ENCODE data around the gene DGKZ.

The DGKZ gene

DNA sequence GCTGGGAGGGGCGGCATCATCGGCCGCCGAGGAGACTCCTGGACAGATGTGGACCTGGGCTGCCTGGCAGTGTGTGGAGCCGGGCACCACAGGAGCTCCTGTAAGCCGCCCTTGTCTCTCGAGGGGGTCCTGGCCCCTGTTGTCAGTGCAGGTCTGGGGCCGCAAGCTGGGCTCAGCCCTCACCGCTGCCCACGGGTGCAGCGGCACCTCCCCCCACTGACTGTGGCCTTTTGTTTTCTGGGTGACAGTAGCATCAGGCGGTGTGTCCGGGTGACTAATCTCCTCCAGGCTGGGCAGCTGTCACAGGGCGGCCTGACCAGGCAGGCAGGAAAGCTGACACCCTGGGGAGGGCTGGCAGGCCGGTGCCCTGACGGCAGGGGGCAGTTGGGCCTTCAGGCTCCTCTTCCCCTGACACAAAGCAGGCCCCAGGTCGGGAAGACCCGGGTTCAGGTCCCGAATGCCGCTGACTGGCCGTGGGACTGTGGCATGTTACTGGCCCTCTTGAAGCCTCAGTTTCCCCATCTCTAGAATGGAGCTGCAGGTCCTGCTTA lies 16.3 kb downstream of the DGKZ start:
- TF ChIP-seq, protein P1, sequence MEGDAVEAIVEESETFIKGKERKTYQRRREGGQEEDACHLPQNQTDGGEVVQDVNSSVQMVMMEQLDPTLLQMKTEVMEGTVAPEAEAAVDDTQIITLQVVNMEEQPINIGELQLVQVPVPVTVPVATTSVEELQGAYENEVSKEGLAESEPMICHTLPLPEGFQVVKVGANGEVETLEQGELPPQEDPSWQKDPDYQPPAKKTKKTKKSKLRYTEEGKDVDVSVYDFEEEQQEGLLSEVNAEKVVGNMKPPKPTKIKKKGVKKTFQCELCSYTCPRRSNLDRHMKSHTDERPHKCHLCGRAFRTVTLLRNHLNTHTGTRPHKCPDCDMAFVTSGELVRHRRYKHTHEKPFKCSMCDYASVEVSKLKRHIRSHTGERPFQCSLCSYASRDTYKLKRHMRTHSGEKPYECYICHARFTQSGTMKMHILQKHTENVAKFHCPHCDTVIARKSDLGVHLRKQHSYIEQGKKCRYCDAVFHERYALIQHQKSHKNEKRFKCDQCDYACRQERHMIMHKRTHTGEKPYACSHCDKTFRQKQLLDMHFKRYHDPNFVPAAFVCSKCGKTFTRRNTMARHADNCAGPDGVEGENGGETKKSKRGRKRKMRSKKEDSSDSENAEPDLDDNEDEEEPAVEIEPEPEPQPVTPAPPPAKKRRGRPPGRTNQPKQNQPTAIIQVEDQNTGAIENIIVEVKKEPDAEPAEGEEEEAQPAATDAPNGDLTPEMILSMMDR (IDR thresholded peaks at IDR 0.05), result no peak
- H3K9me3 Mint-ChIP-seq, result no peaks in the 10 kb centered on the region
- H3K27me3 Mint-ChIP-seq (ENCODE audit: low read depth, poor library complexity), result peaks cover 4% of the 10 kb centered on the region
- peaks cover 71% of the 10 kb centered on the region for H3K4me1 Mint-ChIP-seq
- DNase-seq, result no peak
- H3K27ac Mint-ChIP-seq, result no peak overlapping the region
- no peak overlapping the region for H3K4me3 Mint-ChIP-seq
- H3K36me3 Mint-ChIP-seq (ENCODE audit: low read depth), result peaks cover 3% of the 10 kb centered on the region

DNA sequence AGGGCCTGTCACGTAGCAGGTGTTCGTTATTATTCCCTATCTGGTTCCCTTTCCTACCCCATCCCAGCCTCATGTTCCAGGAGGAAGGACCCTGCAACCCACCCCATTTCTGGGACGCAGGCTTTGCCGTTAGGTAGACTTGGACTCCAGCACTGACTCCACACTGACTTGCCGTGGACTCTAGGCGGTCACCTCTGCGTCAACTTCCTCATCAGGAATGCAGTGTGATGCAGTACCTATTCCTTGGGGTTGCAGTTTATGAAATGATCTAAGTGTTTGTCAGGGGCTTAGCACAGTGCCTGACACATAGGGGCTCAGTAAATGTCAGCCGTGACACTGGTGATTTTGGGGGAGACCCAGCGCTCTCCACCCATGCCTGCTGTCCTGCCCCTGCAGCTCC lies 16.8 kb downstream of the DGKZ start:
- DNase-seq, result no peak
- Mint-ChIP-seq H3K27ac (no peak overlapping the region), H3K4me3 (no peak overlapping the region), H3K9me3 (no peaks in the 10 kb centered on the region), H3K4me1 (peaks cover 76% of the 10 kb centered on the region), H3K27me3 (ENCODE audit: low read depth, poor library complexity) (peaks cover 4% of the 10 kb centered on the region), H3K36me3 (ENCODE audit: low read depth) (peaks cover 5% of the 10 kb centered on the region)
- TF ChIP-seq, protein P1 (IDR thresholded peaks at IDR 0.05), result no peak

DNA sequence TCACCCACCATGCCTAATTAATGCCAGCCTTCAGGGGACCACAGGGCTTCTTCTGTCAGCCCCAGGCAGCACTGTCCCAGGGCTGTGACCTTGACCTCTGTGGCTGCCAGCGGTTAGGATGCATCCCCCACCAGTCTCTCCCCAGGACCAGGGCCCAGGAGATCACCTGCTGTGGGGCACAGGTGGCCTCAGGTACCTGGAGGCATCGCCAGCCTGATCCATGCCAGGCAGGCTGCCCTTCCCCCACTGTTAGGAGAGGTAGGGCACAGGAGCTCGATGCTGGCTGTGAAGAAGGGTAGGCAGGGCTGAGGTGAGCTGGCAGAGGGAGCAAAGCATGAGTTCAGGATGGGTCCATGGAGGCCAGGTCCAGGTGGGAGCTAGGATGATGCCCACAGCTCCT lies 17.5 kb downstream of the DGKZ start:
- no peak for DNase-seq
- Mint-ChIP-seq H3K36me3 (ENCODE audit: low read depth) (peaks cover 5% of the 10 kb centered on the region), H3K27me3 (ENCODE audit: low read depth, poor library complexity) (peaks cover 4% of the 10 kb centered on the region), H3K4me3 (peak overlapping the region; percentile 32), H3K4me1 (peaks cover 83% of the 10 kb centered on the region), H3K9me3 (no peaks in the 10 kb centered on the region), H3K27ac (peak overlapping the region; percentile 86)
- TF ChIP-seq, protein P1 (IDR thresholded peaks at IDR 0.05), result no peak

DNA sequence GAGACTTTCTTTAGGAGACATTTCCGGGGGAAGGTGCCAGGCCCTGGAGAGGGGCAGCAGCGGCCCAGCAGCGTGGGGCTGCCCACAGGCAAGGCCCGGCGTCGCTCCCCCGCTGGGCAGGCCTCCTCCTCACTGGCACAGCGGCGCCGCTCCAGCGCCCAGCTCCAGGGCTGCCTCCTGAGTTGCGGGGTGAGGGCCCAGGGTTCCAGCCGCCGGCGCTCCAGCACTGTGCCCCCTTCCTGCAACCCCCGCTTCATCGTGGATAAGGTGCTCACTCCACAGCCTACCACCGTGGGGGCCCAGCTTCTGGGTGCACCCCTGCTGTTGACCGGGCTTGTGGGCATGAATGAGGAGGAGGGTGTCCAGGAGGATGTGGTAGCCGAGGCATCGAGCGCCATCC lies 19.0 kb downstream of the DGKZ start:
- DNase-seq, result no peak
- Mint-ChIP-seq H3K36me3 (ENCODE audit: low read depth) (peaks cover 10% of the 10 kb centered on the region), H3K4me3 (no peak overlapping the region), H3K9me3 (no peaks in the 10 kb centered on the region), H3K27ac (peak overlapping the region; percentile 94), H3K27me3 (ENCODE audit: low read depth, poor library complexity) (peaks cover 4% of the 10 kb centered on the region), H3K4me1 (peaks cover 86% of the 10 kb centered on the region)
- TF ChIP-seq, protein P1 (IDR thresholded peaks at IDR 0.05), result no peak

DNA sequence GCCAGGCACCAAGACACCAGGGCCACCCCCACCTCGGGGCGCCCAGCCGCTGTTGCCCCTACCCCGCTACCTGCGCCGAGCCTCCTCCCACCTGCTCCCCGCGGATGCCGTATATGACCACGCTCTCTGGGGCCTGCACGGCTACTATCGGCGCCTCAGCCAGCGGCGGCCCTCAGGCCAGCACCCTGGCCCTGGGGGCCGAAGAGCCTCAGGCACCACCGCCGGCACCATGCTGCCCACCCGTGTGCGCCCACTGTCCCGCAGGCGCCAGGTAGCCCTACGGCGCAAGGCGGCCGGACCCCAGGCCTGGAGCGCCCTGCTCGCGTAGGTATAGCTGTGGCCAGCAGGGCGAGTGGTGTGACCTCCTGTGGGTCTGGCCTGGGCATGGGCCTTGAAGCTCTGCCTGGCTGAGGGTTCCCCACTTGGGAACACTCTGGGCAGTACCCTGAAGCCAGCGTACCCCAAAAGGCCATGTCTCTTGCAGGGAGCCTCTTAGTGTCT lies 19.4 kb downstream of the DGKZ start:
- TF ChIP-seq, protein P1 (IDR thresholded peaks at IDR 0.05), result no peak
- H3K4me3 Mint-ChIP-seq, result peak overlapping the region; percentile 32
- H3K27ac Mint-ChIP-seq, result no peak overlapping the region
- peaks cover 10% of the 10 kb centered on the region for H3K36me3 Mint-ChIP-seq (ENCODE audit: low read depth)
- peaks cover 82% of the 10 kb centered on the region for H3K4me1 Mint-ChIP-seq
- no peaks in the 10 kb centered on the region for H3K9me3 Mint-ChIP-seq
- H3K27me3 Mint-ChIP-seq (ENCODE audit: low read depth, poor library complexity), result peaks cover 4% of the 10 kb centered on the region
- no peak for DNase-seq

DNA sequence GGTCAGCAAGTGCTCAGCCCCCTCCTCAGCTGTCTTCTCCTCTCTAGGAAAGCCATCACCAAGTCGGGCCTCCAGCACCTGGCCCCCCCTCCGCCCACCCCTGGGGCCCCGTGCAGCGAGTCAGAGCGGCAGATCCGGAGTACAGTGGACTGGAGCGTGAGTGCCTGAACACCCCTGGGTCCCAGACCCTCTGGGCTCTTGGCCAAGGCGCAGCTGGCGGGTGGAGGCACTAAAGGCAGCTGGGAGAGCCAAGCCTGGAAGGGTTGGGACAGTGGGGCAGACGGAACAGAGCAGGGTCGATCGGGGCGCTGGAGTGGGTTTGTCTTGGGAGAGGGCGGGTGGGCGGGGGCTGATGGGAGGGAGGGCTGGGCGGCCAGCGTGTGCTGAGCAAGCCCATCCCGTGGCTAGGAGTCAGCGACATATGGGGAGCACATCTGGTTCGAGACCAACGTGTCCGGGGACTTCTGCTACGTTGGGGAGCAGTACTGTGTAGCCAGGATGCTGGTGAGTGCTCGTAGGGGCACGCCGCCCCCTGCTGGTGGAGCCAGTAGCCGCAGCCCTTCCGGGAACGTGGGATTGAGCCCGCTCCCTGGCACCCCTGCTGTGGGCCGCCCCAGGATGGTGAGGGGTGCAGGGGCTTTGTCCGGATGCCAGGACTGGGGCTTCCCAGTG lies 20.1 kb downstream of the DGKZ start:
- Mint-ChIP-seq H3K27ac (no peak overlapping the region), H3K36me3 (ENCODE audit: low read depth) (peaks cover 10% of the 10 kb centered on the region), H3K9me3 (no peaks in the 10 kb centered on the region), H3K4me1 (peaks cover 77% of the 10 kb centered on the region), H3K27me3 (ENCODE audit: low read depth, poor library complexity) (peaks cover 4% of the 10 kb centered on the region), H3K4me3 (peak overlapping the region; percentile 32)
- DNase-seq, result peak; percentile 84
- TF ChIP-seq, protein P1 (IDR thresholded peaks at IDR 0.05), result peak; percentile 93

Measured in nephron progenitor cell (in vitro differentiated cells).